Measurements from ENCODE around the gene HORMAD2. TPM values are rescaled to one million over a fixed set of nuclear protein-coding genes. Genes with fewer than 3 reads are reported as not detected.
"Not testable (repeated sequence)": the region's sequence is repeated elsewhere in the genome, so short reads cannot be mapped to it uniquely, and the experiment has no call there.

The HORMAD2 gene
- total RNA-seq, 1 donor from 2014 or later = not detected

DNA sequence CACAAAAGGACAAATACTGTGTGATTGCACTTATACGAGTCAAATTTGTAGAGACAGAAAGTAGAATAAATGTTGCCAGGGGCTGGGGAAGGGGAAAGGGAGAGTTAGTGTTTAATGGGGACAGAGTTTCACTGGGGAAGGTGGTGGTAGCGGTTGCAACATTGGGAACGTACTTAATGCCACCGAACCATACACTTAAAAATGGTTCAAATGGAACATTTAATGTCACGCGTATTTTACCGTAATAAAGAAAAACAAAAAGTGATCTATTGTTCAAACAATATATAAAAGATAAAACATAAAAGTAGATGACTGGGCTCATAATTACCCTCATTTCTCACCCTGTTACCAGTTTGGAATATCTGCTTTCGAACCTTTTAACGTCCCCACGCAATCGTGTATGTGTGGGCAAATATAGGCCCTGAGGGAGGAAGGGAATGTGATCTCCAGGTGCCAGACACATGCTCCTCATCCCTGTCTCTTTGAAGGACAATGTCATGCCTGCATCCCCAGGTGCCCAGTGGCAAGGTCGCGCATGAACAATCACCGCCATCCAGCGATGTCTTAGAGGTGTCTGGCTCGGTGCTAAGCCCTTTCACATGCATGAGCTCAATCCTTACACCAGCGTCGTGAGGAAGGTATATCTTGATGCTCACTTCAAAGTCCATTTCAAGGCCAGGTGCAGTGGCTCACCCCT, 131.0 kb downstream of the HORMAD2 start:
- peaks cover 5% of the 10 kb centered on the region for H3K27me3 Mint-ChIP-seq (ENCODE audit: unreplicated experiment)

DNA sequence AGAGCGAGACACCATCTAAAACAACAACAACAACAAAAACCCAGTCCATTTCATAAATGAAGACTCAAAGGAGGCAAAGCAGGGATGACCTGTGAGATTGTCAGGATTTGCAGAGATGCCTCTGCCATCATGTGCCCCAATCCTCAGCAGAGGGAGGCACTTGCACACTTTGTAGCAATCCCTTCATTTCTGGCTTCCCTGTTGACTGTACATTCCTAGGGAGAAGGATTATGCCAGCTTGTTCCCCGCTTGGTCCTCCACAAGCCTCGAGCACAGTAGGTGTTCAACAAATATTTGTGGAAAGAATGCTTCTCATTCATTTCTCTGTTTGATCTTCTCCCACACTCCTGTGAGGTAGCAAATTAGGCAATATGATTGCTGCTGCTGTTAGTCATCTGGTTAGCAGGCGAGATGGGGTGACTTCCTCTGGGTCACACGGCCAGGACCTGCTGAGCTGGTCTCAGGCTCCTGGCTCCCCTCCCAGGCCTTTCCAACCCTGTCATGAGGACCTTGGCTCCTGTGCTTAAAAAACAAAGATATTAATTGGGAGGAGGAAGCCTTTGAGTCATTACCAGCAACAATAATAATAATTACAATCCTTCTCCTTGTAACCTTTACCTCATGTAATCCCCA, 132.2 kb downstream of the HORMAD2 start:
- Mint-ChIP-seq H3K36me3 (ENCODE audit: low read depth, unreplicated experiment) (no peaks in the 10 kb centered on the region), H3K27ac (ENCODE audit: unreplicated experiment) (no peak overlapping the region), H3K4me1 (ENCODE audit: unreplicated experiment) (peaks cover 8% of the 10 kb centered on the region), H3K27me3 (ENCODE audit: unreplicated experiment) (peaks cover 5% of the 10 kb centered on the region), H3K4me3 (ENCODE audit: unreplicated experiment) (no peak overlapping the region), H3K9me3 (ENCODE audit: unreplicated experiment) (no peaks in the 10 kb centered on the region)
- TF ChIP-seq, protein P1, sequence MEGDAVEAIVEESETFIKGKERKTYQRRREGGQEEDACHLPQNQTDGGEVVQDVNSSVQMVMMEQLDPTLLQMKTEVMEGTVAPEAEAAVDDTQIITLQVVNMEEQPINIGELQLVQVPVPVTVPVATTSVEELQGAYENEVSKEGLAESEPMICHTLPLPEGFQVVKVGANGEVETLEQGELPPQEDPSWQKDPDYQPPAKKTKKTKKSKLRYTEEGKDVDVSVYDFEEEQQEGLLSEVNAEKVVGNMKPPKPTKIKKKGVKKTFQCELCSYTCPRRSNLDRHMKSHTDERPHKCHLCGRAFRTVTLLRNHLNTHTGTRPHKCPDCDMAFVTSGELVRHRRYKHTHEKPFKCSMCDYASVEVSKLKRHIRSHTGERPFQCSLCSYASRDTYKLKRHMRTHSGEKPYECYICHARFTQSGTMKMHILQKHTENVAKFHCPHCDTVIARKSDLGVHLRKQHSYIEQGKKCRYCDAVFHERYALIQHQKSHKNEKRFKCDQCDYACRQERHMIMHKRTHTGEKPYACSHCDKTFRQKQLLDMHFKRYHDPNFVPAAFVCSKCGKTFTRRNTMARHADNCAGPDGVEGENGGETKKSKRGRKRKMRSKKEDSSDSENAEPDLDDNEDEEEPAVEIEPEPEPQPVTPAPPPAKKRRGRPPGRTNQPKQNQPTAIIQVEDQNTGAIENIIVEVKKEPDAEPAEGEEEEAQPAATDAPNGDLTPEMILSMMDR (IDR thresholded peaks at IDR 0.05; ENCODE audit: unreplicated experiment) = no peak
- DNase-seq (ENCODE audit: low spot score) = no peak

More for the DNA sequence above, 131.0 kb downstream of the HORMAD2 start:
- Mint-ChIP-seq H3K27ac (ENCODE audit: unreplicated experiment) (no peak overlapping the region), H3K4me3 (ENCODE audit: unreplicated experiment) (no peak overlapping the region), H3K4me1 (ENCODE audit: unreplicated experiment) (peaks cover 8% of the 10 kb centered on the region), H3K9me3 (ENCODE audit: unreplicated experiment) (no peaks in the 10 kb centered on the region), H3K36me3 (ENCODE audit: low read depth, unreplicated experiment) (no peaks in the 10 kb centered on the region)
- TF ChIP-seq, protein P1 (IDR thresholded peaks at IDR 0.05; ENCODE audit: unreplicated experiment) = no peak
- DNase-seq (ENCODE audit: low spot score) = no peak

GRCh38 chr22:30212996-30213441, 132.8 kb downstream of the HORMAD2 start:
- no peak for DNase-seq (ENCODE audit: low spot score)
- Mint-ChIP-seq H3K27me3 (ENCODE audit: unreplicated experiment) (peaks cover 5% of the 10 kb centered on the region), H3K4me3 (ENCODE audit: unreplicated experiment) (no peak overlapping the region), H3K9me3 (ENCODE audit: unreplicated experiment) (no peaks in the 10 kb centered on the region), H3K36me3 (ENCODE audit: low read depth, unreplicated experiment) (no peaks in the 10 kb centered on the region), H3K4me1 (ENCODE audit: unreplicated experiment) (peaks cover 7% of the 10 kb centered on the region), H3K27ac (ENCODE audit: unreplicated experiment) (no peak overlapping the region)
- TF ChIP-seq, protein P1 (IDR thresholded peaks at IDR 0.05; ENCODE audit: unreplicated experiment) = no peak

- no peaks in the 10 kb centered on the region for H3K4me1 Mint-ChIP-seq (ENCODE audit: unreplicated experiment)
- no peak for DNase-seq (ENCODE audit: low spot score)
- H3K27me3 Mint-ChIP-seq (ENCODE audit: unreplicated experiment) = peaks cover 2% of the 10 kb centered on the region
- H3K27ac Mint-ChIP-seq (ENCODE audit: unreplicated experiment) = no peak overlapping the region
- TF ChIP-seq, protein P1 (IDR thresholded peaks at IDR 0.05; ENCODE audit: unreplicated experiment) = no peak
- H3K36me3 Mint-ChIP-seq (ENCODE audit: low read depth, unreplicated experiment) = no peaks in the 10 kb centered on the region
- no peak overlapping the region for H3K4me3 Mint-ChIP-seq (ENCODE audit: unreplicated experiment)
- H3K9me3 Mint-ChIP-seq (ENCODE audit: unreplicated experiment) = no peaks in the 10 kb centered on the region
Measured at GRCh38 chr22:30214703-30215407, 134.6 kb downstream of the HORMAD2 start.

GRCh38 chr22:30216272-30216671, 136.0 kb downstream of the HORMAD2 start:
- DNase-seq (ENCODE audit: low spot score); H3K4me1 Mint-ChIP-seq (ENCODE audit: unreplicated experiment); H3K27ac Mint-ChIP-seq (ENCODE audit: unreplicated experiment); H3K9me3 Mint-ChIP-seq (ENCODE audit: unreplicated experiment); H3K27me3 Mint-ChIP-seq (ENCODE audit: unreplicated experiment); H3K36me3 Mint-ChIP-seq (ENCODE audit: low read depth, unreplicated experiment); H3K4me3 Mint-ChIP-seq (ENCODE audit: unreplicated experiment): not testable (repeated sequence)

Data from endothelial cell (in vitro differentiated cells).